AG09309 (cell line): ENCODE data around the gene RPS18.

ENCODE experiments used
- DNase-seq: peaks from one replicate; pipeline ENCODE4 v3.0.0-alpha.2; 2010; ENCODE audit warnings: low read depth
- H3K4me3 ChIP-seq: 2 replicates; pipeline ENCODE4 v1.5.1; 2011; ENCODE audit warnings: mild to moderate bottlenecking, low read depth, low read length, moderate library complexity; ENCODE audit not compliant: control insufficient read depth
- TF ChIP-seq, protein P1 (sequence below): IDR thresholded peaks from 2 replicates; pipeline ENCODE4 v1.5.1; 2011; ENCODE audit warnings: mild to moderate bottlenecking, low read depth, low read length, inconsistent platforms; ENCODE audit not compliant: insufficient read depth, control insufficient read depth; ENCODE audit errors: missing control alignments

RPS18 gene

DNA sequence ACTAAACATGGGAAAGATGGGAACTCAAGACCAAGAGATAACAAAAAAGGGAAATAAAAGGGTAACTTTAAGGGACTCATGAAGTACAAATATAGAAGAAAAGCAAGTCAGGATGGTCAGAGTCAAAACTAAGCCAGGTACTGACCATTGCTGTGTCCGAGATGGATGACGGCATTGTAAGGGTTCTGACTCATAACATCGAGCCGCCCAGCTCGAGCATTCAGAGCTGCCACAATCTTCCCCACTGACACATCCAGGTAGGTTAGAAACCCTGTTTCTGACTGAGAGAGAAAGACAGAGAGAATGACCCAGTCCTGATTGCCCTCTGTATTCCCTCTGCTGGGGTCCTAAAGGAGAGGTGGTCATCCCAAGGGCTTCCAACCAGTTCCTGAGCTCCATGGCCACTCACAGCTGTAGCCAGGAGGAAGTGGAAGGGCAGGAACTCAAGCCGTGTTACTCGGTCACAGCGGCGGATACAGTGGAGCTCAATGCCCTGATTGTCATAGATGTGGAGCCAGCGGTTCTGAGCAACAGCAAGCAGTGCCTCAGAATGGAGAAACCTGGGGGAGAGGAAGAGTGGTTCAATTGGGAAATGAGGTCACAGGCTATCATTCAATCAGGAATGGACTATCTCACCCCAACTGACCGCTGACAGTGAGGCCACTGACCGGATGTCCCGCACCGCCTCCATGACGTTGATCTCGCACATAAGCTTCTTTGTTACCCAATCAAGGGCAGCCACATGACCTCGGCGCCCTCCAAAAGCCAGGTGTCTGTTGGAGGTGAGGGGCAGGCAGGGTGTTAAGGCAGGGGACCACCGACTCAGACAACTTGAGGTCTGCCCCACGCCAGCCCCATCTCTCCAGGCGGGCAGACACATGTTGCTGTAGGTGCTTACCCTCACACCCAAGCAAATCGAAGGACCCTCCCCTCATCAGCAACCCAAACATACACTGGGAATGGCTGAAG lies 15.4 kb downstream of the RPS18 start:
- TF ChIP-seq, protein P1, sequence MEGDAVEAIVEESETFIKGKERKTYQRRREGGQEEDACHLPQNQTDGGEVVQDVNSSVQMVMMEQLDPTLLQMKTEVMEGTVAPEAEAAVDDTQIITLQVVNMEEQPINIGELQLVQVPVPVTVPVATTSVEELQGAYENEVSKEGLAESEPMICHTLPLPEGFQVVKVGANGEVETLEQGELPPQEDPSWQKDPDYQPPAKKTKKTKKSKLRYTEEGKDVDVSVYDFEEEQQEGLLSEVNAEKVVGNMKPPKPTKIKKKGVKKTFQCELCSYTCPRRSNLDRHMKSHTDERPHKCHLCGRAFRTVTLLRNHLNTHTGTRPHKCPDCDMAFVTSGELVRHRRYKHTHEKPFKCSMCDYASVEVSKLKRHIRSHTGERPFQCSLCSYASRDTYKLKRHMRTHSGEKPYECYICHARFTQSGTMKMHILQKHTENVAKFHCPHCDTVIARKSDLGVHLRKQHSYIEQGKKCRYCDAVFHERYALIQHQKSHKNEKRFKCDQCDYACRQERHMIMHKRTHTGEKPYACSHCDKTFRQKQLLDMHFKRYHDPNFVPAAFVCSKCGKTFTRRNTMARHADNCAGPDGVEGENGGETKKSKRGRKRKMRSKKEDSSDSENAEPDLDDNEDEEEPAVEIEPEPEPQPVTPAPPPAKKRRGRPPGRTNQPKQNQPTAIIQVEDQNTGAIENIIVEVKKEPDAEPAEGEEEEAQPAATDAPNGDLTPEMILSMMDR, result no peak
- DNase-seq, result no peak
- no peak overlapping the region for H3K4me3 ChIP-seq

- TF ChIP-seq, protein P1, result no peak
- H3K4me3 ChIP-seq, result peak overlapping the region; percentile 79
- no peak for DNase-seq
Measured at GRCh38 chr6:33288141-33288920, 16.5 kb downstream of the RPS18 start.

DNA sequence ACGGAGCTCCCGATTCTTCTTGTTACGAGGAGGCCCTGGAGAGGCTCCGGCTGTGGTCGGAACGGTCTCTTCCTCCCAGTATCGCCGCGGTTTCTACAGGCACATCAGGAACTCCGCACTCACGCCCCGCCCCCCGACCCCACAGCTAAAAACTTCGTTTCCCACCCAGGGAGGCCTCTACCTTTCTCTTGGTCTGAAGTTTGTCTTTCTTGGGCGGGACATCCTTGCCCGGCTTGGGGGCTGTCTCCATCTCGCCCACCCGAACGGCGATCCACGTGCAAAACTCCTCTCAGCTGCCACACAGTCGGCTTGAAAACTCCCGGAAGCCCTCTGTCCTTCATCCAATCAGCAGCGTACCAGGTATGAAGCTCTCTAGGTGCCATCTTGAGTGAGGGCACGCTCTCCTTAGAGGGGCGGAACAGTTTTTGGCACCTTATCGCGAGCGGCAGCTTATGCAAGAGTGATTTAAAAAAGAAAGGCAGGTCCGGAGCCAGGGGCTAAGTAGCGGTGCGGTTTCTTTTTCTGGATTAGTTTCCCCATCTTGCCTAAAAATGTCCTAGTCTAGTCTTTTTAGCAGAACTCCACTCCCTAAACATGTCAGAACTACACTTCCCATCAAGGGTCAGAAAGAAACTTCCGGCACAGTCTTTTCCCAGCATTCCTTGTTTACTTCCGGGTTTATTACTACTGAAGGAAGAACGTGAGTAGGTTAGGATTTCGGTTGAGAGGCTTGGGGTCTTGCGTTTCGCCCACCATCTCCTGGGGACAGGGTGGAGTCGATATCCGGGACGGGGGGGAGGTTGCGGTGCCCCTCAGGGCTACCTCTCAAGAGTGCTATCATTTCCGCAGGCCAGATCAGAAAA lies 17.3 kb downstream of the RPS18 start, which contains the start of the genes PFDN6 and WDR46:
TSS of gene PFDN6 (plus strand) at position 681 of the 863 bp plus-strand sequence. CDS start 256 bp downstream, outside the sequence.
TSS of gene WDR46 (minus strand) at position 319 of the 863 bp plus-strand sequence. CDS start at position 250, 69 bp downstream.
- DNase-seq, result peak; percentile 67
- TF ChIP-seq, protein P1, result no peak
- peak within 1 kb of the TSS; percentile 79 for H3K4me3 ChIP-seq

- TF ChIP-seq, protein P1, result no peak
- H3K4me3 ChIP-seq, result peak overlapping the region; percentile 79
- no peak for DNase-seq
Measured at GRCh38 chr6:33289784-33290315, 18.0 kb downstream of the RPS18 start.

- no peak for DNase-seq
- TF ChIP-seq, protein P1, result no peak
- H3K4me3 ChIP-seq, result peak overlapping the region; percentile 79
Measured at GRCh38 chr6:33290459-33290858, 18.6 kb downstream of the RPS18 start.
